Panc1 (cell line): ENCODE data around the gene DAZAP1.

Experiments
- POLR2AphosphoS5 ChIP-seq: IDR thresholded peaks from 2 replicates; pipeline ENCODE4 v1.6.1; 2012; ENCODE audit warnings: mild to moderate bottlenecking, low read depth, low read length, moderate library complexity
- SIN3A ChIP-seq: IDR thresholded peaks from 2 replicates; pipeline ENCODE4 v1.6.1; 2012; ENCODE audit warnings: low read depth, mild to moderate bottlenecking, low read length, moderate library complexity, borderline replicate concordance; ENCODE audit not compliant: insufficient read depth
- TCF7L2 ChIP-seq: IDR thresholded peaks from 2 replicates; pipeline ENCODE4 v1.6.1; 2011; ENCODE audit warnings: mild to moderate bottlenecking, low read depth, low read length, inconsistent platforms
- TF ChIP-seq, protein P1 (sequence below), 2 experiments: IDR thresholded peaks; 2 replicates each; pipeline ENCODE4 v1.6.1; 2011 to 2012; ENCODE audit warnings: low read depth in 2 of 2, control low read depth in 1 of 2, low read length in 1 of 2, mild to moderate bottlenecking in 1 of 2, moderate library complexity in 1 of 2; ENCODE audit not compliant: insufficient read depth in 1 of 2
- TF ChIP-seq, protein P2 (sequence below): fragments of 450-650 bp; IDR thresholded peaks from 2 replicates; pipeline ENCODE4 v1.5.1; 2017; ENCODE audit warnings: mild to moderate bottlenecking

DNA sequence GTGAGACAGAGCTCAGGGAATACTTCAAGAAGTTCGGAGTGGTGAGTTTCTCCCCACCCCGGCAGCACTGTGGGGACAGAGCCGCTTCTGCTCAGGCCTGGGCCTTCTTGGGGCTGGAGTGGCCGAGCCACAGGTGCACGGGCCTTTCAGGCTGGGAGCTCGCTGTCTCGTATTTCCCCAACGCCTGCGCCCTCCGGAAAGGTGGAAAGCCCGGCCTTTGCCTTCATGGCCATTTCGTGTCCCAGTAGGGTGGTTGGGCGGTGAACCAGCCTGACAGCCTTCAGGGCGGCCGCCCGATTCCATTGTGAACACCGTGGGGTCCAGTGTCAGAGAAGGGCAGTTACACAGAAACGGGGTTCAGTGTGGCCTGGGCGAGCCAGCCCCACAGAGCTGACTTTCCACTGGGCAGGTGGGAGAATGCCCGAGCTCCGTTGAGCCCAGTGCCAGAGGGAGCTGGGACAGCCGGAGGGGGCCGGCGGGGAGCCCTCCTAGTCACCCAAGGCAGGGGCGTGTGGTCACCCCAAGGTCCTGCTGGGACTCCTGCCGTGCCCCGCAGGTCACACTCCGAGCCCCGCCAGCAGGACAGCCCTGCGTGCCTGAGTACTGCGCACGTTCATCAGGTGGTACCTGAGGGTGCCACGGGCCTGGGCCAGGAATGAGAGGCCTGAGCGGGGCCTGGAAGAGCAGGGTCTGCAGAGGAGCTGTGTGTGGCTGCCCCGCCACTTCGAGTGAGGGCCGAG is 14.0 kb downstream of the DAZAP1 start:
- no peak for TF ChIP-seq POLR2AphosphoS5
- TF ChIP-seq, protein P1, sequence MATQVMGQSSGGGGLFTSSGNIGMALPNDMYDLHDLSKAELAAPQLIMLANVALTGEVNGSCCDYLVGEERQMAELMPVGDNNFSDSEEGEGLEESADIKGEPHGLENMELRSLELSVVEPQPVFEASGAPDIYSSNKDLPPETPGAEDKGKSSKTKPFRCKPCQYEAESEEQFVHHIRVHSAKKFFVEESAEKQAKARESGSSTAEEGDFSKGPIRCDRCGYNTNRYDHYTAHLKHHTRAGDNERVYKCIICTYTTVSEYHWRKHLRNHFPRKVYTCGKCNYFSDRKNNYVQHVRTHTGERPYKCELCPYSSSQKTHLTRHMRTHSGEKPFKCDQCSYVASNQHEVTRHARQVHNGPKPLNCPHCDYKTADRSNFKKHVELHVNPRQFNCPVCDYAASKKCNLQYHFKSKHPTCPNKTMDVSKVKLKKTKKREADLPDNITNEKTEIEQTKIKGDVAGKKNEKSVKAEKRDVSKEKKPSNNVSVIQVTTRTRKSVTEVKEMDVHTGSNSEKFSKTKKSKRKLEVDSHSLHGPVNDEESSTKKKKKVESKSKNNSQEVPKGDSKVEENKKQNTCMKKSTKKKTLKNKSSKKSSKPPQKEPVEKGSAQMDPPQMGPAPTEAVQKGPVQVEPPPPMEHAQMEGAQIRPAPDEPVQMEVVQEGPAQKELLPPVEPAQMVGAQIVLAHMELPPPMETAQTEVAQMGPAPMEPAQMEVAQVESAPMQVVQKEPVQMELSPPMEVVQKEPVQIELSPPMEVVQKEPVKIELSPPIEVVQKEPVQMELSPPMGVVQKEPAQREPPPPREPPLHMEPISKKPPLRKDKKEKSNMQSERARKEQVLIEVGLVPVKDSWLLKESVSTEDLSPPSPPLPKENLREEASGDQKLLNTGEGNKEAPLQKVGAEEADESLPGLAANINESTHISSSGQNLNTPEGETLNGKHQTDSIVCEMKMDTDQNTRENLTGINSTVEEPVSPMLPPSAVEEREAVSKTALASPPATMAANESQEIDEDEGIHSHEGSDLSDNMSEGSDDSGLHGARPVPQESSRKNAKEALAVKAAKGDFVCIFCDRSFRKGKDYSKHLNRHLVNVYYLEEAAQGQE (IDR thresholded peaks at IDR 0.05; ENCODE audit: insufficient read depth in 1 of 2, low read depth in 2 of 2, low read length in 1 of 2): no peak
- TF ChIP-seq, protein P2, sequence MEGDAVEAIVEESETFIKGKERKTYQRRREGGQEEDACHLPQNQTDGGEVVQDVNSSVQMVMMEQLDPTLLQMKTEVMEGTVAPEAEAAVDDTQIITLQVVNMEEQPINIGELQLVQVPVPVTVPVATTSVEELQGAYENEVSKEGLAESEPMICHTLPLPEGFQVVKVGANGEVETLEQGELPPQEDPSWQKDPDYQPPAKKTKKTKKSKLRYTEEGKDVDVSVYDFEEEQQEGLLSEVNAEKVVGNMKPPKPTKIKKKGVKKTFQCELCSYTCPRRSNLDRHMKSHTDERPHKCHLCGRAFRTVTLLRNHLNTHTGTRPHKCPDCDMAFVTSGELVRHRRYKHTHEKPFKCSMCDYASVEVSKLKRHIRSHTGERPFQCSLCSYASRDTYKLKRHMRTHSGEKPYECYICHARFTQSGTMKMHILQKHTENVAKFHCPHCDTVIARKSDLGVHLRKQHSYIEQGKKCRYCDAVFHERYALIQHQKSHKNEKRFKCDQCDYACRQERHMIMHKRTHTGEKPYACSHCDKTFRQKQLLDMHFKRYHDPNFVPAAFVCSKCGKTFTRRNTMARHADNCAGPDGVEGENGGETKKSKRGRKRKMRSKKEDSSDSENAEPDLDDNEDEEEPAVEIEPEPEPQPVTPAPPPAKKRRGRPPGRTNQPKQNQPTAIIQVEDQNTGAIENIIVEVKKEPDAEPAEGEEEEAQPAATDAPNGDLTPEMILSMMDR: no peak
- no peak for TF ChIP-seq SIN3A
- TF ChIP-seq TCF7L2: no peak
